HepG2 (cell line): ENCODE measurements around the gene GALNTL6.

Source experiments
- CBX5 ChIP-seq: sonication (generic); formaldehyde crosslinking; IDR thresholded peaks from 2 replicates; pipeline ENCODE4 v1.4.0; 2020; ENCODE audit warnings: missing genetic modification reagents, borderline replicate concordance
- CTCF ChIP-seq: sonication (generic); formaldehyde crosslinking; IDR thresholded peaks from 2 replicates; pipeline ENCODE4 v1.5.0; 2020; ENCODE audit warnings: mild to moderate bottlenecking, missing genetic modification reagents, moderate library complexity

DNA sequence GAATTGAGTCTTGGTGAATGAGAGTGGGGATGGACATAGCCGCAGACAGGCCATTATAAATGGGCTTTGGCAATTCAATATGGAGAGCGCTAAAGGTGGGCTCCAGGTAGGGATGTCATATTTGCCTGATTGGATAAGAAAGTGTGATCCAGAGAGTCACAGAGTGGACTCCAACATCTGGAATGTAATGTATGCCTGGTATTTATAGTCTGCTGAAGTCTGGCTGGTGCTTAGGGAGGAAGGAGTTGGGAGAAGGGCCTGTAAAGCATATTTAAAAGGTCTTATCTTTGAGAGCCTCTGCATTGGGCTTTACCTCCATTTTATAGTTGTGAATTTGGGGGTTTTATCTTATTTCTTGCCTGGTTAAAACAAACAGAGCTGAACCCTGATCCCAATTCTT, 153.2 kb downstream of the GALNTL6 start:
- no peak for TF ChIP-seq CBX5
- no peak for TF ChIP-seq CTCF (CRISPR knock-in tag)
